DMS 273 (cell line): ENCODE results near the gene NHLRC2.
"Not testable (repeated sequence)": the region's sequence is repeated elsewhere in the genome, so short reads cannot be mapped to it uniquely, and the experiment has no call there.

Experiments used
- DNase-seq: peaks from one replicate; lab custom pipeline; 2025; ENCODE audit not compliant: unreplicated experiment; lab: John Stamatoyannopoulos, UW

Gene NHLRC2, protein sequence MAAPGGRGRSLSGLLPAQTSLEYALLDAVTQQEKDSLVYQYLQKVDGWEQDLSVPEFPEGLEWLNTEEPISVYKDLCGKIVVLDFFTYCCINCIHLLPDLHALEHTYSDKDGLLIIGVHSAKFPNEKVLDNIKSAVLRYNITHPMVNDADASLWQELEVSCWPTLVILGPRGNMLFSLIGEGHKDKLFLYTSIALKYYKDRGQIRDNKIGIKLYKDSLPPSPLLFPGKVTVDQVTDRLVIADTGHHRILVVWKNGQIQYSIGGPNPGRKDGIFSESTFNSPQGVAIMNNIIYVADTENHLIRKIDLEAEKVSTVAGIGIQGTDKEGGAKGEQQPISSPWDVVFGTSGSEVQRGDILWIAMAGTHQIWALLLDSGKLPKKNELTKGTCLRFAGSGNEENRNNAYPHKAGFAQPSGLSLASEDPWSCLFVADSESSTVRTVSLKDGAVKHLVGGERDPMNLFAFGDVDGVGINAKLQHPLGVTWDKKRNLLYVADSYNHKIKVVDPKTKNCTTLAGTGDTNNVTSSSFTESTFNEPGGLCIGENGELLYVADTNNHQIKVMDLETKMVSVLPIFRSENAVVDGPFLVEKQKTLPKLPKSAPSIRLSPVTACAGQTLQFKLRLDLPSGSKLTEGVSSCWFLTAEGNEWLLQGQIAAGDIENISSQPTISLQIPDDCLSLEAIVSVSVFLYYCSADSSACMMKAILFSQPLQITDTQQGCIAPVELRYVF

DNA sequence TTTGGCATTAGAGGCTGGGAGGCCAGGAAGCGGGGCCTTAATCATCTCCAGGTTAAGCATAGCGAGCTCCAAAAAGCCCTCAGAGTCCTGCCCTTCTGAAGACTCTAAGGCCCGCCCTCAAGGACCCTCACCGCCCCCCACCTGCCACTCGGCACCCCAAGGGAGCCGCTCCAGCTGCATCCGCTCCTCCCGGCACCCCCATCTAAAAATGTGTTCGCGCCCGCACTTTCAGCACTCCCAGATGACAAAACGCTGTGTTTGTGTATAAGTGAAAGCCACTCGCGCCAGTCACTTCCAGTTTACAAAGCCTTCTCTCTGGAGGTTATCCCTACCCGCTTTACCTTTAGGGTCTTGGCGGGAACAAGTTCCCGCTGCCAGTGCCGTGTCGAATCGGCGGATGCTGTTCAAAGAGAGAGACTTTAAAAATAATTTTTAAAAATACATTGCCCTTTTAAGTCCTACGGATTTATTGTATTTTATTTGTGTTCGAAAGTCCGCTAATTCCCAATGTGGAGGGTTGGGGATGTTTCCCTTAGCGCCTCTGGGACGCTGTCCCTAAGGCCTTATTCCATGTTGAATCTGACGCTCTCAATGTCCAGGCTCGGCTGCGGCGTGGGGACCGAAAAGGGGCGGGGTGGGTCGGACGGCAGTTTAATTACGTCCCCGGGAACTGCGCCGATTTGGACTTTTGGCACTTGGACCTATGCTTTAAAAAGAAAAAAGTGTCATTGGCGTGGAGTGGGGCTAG lies at the start of gene NHLRC2, which contains the start of gene DCLRE1A:
Gene NHLRC2, plus strand, starts transcription at position 649 of the 748 bp plus-strand sequence. CDS start 212 bp downstream, outside the sequence.
Gene DCLRE1A, minus strand, starts transcription at position 70 of the 748 bp plus-strand sequence. CDS start 900 bp downstream, outside the sequence.
- DNase-seq, result peak; percentile 87

DNA sequence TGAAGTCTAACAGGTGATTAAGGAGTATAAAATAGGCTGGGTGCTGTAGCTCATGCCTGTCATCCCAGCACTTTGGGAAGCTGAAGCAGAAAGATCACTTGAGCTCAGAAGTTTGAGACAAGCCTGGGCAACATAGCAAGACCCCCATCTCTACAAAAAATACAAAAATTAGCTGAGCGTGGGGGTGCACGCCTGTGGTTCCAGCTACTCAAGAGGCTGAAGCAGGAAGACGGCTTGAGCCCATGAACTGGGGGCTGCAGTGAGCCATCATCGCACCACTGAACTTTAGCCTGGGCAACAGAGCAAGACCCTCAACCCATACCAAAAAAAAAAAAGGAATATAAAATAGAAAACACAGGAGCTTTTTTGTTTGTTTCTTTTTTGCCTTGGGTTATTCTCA lies 48.0 kb upstream of the NHLRC2 start:
- no peak for DNase-seq

DNA sequence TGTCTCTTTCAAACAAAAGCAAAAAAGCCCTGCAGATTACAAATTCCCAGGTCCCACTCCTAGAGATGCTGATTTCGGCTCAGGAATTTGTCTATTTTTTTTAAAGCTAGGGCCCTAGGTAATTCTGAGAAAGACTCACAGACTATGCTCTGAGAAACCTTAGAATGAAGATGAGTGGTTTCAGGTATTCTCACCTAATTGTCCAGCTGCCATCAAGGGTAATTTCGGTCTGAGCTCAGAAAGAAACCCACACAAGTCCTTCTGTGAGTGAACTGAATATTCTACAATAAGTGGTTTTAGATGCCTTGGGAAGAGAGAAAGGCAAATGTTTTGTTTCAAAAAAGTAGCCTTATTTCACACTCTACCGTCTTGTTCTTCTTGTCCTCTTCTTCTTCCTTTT lies 46.3 kb upstream of the NHLRC2 start:
- DNase-seq, result no peak

DNA sequence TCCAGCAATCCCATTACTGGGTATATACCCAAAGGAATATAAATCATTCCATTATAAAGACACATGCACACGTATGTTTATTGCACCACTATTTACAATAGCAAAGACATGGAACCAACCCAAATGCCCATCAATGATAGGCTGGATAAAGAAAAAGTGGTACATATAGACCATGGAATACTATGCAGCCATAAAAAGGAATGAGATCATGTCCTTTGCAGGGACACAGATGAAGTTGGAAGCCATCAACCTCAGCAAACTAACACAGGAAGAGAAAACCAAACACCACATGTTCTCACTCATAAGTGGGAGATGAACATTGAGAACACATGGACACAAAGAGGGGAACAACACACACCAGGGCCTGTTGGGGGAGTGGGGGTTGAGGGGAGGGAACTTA lies 39.8 kb upstream of the NHLRC2 start:
- DNase-seq, result not testable (repeated sequence)

DNA sequence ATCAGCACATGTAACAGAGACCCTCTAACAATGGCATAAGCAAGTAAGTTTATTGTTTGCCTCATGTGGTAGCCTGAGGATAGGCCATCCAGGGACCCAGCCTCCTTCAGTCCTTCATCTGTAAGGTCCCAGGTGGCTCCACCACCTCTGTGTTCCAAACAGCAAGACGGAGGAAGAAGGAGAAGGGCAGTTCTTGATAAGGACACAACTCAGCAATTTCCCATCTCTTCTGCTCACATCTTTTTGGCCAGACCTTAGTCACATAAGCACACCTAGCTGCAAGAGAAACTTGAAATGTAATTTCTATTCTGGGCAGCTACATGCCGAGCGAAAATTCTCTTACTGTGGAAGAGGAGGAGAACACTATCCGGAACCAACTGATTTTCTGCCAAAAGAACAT lies 34.5 kb upstream of the NHLRC2 start:
- DNase-seq, result no peak

DNA sequence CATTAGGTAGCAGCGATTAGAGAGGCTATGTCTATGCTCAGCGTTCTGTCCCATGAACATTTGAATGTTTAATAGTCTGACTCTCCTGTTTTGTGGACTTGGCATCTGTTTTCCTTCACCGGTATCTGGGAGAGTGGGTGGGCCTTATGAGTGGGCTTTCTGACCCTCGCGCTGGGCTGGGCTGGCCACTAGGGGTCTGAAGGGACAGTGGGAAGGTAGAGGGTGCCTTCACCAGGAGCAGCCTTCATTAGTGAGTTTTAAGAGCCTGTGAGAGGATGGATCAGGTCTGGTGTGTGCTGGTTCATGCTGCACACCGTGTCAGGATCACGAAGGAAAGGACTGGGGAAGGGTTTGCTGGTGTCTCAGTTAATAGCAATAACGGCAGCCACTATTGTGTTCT lies 34.0 kb upstream of the NHLRC2 start:
- peak; percentile 14 for DNase-seq

DNA sequence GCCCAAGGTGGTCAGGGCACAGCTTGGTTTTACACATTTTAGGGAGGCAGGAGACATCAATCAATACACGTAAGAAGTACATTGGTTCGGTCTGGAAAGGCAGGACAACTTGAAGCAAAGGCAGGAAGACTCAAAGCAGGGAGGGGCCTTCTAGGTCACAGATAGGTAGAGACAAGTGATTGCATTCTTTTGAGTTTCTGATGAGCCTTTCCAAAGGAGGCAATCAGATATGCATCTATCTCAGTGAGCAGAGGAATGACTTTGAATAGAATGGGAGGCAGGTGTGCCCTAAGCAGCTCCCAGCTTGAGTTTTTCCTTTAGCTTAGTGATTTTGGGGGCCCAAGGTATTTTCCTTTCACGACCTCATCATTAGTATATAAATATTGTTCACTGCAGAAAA lies 33.2 kb upstream of the NHLRC2 start:
- DNase-seq, result not testable (repeated sequence)

DNA sequence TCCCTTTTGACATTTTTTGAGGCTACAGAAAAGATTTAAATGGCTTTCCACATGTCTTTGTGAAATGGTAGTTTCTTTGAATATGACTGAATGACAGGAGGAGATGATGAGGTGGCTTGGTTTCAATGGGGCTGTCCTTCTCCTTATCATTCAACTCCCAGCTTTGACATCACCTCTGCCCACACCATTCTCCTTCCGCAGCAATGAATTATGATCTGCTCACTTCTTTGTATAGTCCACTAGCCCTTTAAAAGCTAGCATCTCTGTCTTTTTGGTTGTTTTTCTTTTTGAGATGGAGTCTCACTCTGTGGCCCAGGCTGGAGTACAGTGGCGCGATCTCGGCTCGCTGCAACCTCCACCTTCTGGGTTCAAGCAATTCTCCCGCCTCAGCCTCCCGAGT lies 32.3 kb upstream of the NHLRC2 start:
- no peak for DNase-seq

DNA sequence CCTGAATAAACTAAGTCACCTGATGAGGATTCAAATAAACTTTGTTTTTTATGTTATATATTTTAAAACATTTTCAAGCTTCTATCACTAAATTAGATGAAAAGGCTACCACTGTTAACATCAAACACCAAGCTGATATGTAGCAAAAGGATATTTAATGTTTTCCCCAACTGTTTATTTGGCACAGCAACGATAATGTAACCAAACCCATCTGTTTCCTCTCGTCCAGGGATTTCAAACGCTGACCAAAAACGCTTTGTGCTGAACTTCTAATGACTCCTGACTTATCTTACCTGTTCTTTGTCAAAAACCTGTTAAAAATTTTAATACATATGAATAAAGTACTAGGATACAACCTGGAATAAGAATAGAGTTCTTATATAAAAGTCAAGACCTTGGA lies 31.1 kb upstream of the NHLRC2 start:
- peak; percentile 55 for DNase-seq

DNA sequence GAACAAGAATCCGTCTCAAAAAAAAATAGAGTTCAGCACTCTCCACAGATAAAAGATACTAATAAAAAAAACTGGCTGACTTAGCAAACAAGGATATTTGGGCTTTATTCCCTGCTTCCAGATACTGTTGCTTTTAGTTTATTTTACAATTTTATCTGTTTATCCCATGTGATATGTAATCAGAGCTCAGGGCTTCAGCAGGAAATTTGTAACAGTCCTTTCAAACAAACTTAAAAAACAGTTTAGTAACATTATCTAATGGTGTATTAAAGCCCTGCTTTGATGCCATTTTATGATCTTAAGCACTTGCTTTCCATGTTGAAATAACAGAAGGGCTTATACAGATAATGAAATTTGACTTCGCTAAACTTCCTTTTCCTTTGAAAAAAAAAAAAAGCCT lies 28.7 kb upstream of the NHLRC2 start:
- no peak for DNase-seq

DNA sequence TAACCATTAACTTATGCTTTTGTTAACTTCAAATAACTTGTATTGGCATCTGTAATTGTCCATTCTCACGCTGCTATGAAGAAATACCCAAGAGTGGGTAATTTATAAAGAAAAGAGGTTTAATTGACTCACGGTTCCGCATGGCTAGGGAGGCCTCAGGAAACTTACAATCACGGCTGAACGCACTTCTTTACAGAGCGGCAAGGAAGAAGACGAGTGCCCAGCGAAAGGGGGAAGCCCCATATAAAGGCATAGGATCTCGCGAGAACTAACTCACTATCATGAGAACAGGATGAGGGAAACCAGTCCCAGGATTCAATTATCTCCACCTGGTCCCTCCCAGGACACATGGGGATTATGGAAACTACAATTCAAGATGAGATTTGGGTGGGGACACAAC lies 25.9 kb upstream of the NHLRC2 start:
- not testable (repeated sequence) for DNase-seq

DNA sequence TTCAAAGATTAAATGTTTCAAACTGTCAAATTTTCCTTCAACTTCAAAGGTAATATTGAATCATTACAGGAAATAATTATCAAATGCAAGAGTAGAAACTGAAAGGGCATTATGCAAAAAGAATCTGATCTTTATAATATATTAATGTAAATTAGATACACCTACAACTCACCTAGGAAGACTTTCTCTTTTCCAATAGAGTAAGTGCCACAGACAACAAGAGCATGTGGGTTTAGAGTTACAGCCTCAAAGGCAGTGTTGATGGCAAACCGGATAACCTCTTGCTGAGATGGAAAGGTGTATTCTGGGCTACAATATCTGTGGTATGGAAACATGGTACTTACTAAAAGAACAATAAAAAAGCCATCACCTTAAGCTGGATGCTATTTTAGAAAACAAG lies 12.3 kb upstream of the NHLRC2 start:
- DNase-seq, result no peak

DNA sequence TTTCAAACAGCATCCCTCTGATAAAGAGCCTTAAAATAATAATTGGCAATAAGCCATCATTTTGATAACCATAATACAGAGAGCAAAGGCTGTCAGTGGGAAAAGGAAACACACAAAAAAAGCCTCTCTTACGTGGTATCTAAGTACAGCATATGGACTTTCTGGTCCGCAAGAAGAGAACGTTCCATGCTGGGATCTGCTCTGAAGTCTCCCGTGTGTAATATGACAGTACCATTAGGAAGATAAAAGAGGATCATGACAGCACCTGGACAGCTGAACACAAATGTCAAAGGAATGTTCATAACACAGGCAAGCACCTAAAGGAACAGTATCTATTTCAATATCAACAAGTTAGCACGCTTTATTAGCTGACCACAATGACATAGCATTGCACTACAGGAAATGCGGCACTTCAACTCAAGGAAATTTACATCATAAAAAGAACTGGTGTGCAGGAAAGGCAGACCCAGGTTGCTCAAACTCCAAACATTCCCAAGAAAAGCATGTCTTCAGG lies 10.4 kb upstream of the NHLRC2 start:
- DNase-seq, result no peak

DNA sequence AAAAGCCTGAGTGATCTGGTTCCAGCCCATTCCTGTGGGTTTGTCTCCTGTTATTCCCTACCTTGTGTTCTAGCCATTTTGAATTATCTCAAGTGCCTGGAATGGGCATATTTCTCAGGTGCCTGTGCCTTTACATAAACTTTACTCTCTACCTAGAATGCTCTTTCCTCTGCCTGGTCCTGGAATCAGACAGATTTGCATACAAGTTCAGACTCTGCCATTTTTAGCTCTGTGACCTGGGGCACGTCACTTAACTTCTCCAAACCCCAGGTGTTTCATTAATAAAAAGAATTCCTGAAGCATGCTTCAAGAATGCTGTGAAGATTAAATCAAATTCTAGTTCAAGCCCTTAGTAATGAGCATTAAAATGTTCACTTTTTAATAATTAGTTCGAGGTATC lies 8.4 kb upstream of the NHLRC2 start:
- DNase-seq, result no peak

DNA sequence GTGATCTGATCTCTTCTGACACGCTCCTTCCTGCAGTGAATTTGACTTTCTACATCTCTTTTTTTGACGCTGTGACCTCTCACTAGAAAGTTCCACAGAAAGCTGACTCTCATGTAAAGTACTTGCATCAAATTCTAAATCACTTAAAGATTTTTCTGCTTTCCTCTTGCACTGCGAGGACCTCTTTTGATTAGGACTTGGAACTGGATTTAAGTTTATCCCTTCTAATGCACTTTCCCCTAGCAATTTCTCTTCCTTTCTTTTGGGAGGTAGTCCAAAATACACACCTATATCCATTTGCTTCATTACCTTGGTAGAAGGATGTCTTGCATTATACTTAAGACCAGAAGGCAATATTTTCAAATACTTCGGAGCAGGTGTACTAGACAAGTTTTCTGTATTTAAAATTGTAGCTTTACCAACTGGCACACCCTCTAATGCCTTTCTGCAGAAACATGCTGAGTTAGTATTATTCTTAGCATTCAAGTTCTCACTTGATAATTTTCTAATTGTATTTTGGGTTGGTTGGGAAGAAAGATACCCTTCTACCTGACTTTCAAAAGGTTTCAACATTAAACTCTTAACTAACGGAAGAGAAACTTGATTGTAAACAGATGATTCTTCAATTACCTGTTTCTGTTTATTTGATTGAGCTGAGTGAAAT lies 5.2 kb upstream of the NHLRC2 start:
- DNase-seq, result no peak

DNA sequence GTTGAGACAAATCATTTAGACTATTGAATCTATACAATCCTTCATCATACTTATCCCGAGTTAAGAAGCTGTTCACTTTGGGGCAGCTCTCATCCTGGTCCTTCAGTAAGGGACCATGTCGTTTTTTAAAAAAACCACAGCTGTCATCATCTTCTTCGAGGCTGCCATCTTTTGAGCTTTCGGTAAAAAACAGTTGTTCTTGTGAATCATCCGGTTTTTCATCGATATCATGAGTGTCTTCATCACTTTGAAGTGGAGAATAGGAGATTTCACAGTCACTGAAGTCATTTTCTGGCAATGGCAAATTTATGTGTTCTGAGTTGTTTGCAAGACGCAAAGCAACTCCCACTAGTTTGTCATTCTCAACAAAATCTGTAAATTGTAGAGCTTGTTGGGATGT lies 4.5 kb upstream of the NHLRC2 start:
- no peak for DNase-seq

DNA sequence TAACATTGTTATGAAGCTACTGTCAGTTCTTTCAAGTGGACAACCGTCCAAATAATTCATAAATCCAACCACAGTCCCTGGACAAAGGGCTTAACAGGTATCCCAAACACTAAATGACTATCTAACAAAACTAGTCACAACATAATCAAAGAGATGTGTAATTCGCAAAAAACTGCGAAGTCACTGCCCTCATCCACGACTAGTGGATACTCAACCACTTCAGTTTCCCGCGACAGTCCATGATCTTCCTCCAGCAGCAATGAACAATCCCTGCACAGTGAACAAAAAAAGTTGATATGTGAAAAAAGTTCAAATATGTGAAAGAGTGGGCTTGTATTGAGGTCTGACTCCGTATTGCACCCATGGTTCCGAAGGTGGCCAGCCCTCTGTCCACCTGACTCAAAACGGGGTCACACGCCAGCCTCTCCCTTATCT lies 866 bp upstream of the NHLRC2 start:
- no peak for DNase-seq

DNA sequence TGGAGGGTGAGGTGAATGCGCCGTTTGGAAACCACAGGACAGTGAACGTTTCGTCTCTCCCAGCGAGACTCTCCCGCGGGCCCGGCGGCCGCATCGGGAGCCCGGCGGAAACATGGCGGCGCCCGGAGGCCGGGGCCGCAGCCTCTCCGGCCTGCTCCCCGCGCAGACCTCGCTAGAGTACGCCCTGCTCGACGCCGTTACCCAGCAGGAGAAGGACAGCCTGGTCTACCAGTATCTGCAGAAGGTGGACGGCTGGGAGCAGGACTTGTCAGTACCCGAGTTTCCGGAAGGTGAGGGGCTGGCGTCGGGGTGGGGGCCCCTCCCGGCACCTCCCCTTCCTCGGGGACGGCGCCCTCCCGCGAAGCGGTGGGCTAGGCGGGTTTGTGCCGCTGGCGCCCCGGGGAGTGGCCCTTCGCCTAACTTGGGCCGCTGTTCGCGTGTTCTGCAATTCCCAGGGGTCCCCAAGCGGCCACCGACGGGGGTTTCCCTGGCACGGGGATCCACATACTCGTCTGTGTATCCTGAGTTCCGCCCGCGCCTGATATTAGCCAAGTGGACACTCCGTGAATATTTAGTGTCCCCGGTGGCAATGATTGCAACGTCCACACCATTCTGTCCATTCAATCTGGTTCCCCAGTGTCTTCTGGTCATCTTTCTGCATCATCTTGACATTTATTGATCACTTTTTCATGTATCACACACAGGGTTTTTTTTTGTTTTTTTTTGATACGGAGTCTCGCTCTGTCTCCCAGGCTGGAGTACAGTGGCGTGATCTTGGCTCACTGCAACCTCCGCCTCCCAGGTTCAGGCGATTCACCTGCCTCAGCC lies 514 bp downstream of the NHLRC2 start:
- DNase-seq, result peak; percentile 80

DNA sequence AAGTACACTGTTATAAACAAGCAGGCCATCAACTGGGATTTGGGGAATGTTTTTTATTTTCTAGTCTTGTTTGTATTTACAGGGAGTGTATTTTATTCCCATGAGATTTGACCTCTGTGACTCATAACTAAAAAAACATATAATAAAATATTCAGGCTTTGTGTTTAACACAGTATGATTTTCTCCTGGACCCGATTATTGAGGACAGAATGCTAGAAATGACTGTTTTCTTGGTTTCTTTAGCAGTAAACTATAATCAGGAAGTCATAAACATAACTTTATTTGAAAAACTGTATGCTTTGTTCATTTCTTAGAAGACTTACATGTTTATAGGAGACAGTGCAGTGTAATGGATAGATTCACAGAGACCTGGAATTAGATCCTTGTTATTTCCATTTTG lies 2.1 kb downstream of the NHLRC2 start:
- DNase-seq, result no peak

DNA sequence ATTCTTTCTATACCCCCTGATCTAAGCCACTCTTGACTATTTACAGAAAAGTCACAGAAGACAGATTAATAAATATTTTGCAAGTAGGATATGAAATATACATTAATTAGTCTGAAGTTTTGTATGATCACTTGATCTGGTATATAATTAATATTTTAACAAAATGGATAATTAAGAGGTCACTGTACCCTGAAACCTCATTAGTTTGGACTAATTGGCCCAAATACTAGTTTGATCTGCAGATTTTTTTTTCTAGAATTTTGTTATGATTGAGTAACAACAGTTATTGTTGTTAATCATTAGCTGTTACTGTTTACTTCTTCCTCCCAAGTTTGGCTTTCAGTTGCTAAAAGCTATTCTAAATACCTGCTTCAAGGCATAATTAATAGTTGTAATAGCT lies 2.7 kb downstream of the NHLRC2 start:
- no peak for DNase-seq
